Spleen (tissue), 11 donors: Measurements from ENCODE around the gene TTLL5. TPM values are rescaled to one million over a fixed set of nuclear protein-coding genes. Genes with fewer than 3 reads are reported as not detected.

ENCODE experiments used
- DNase-seq: peaks from one replicate; pipeline ENCODE4 v3.0.0-alpha.2; 2020
- H3K27ac ChIP-seq, 8 donors: fragments of 200-600 bp; sonication (generic) in 7 of 8; 1 replicate in 4 of 8; 2 replicates in 4 of 8; pipeline versions ENCODE4 v1.5.0 to v1.8.0; 2016 to 2021; ENCODE audit warnings: inconsistent platforms in 4 of 8, mild to moderate bottlenecking in 4 of 8, moderate library complexity in 1 of 8
- H3K27me3 ChIP-seq, 7 donors: fragments of 200-600 bp; sonication (generic) in 6 of 7; replicated peaks in 1 of 7; 1 replicate in 4 of 7; 2 replicates in 3 of 7; pipeline versions ENCODE4 v1.5.0 to v1.8.0; 2016 to 2021; ENCODE audit warnings: inconsistent platforms in 3 of 7, mild to moderate bottlenecking in 1 of 7
- H3K36me3 ChIP-seq, 6 donors: fragments of 200-600 bp; sonication (generic) in 5 of 6; 1 replicate in 4 of 6; 2 replicates in 2 of 6; pipeline versions ENCODE4 v1.5.0 to v1.8.0; 2016 to 2021; ENCODE audit warnings: inconsistent platforms in 2 of 6
- H3K4me1 ChIP-seq, 6 donors: fragments of 200-600 bp; sonication (generic) in 5 of 6; 1 replicate in 3 of 6; 2 replicates in 3 of 6; pipeline versions ENCODE4 v1.5.0 to v1.8.0; 2016 to 2021; ENCODE audit warnings: inconsistent platforms in 3 of 6
- H3K4me3 ChIP-seq, 8 donors: fragments of 200-600 bp; sonication (generic) in 7 of 8; 1 replicate in 4 of 8; 2 replicates in 4 of 8; pipeline versions ENCODE4 v1.5.0 to v1.8.0; 2016 to 2021; ENCODE audit warnings: inconsistent platforms in 4 of 8, mild to moderate bottlenecking in 4 of 8, moderate library complexity in 2 of 8
- H3K9me3 ChIP-seq, 8 donors: fragments of 200-600 bp; sonication (generic) in 7 of 8; 1 replicate in 4 of 8; 2 replicates in 4 of 8; pipeline versions ENCODE4 v1.5.0 to v1.8.0; 2016 to 2021; ENCODE audit warnings: inconsistent platforms in 4 of 8
- POLR2A ChIP-seq, 3 donors: fragments of 450-650 bp; IDR thresholded peaks; one replicate each; pipeline ENCODE4 v1.5.1; 2017; ENCODE audit warnings: antibody characterized with exemption in 3 of 3, mild to moderate bottlenecking in 1 of 3
- POLR2AphosphoS5 ChIP-seq, 3 donors: sonication (generic); formaldehyde crosslinking; IDR thresholded peaks; one replicate each; pipeline ENCODE4 v1.5.1; 2017; ENCODE audit warnings: antibody characterized with exemption in 3 of 3
- WGBS, 5 donors: extraction: QIAGEN DNeasy Blood & Tissue Kit in 3 of 5; methylation state at CpG; one replicate each; pipeline versions ENCODE4 v1.1.5 to v1.1.7; 2013 to 2018; 5-methylcytosine and 5-hydroxymethylcytosine counted together
- intact Hi-C: fragments of 100-400 bp; cut with DNase I; formaldehyde crosslinking; loops from one replicate; pipeline ENCODE4 v1.15.0; 2023; ENCODE audit warnings: low total_unique reads
- polyA plus RNA-seq, 3 donors: library from polyadenylated mRNA; stranded (reverse); fragments of 200-250 nt; gene quantifications; one replicate each; pipeline ENCODE4 v1.2.1, GENCODE V29; 2013
- total RNA-seq, 7 donors: library from RNA; depleted of rRNA in 3 of 7; stranded (reverse); fragments of >200 nt in 3 of 7; fragmentation: NEBNext Ultra II Directional in 4 of 7; extraction: Animal tissue kit (Norgen Biotek cat#: 25700) in 4 of 7; gene quantifications; one replicate each; pipeline versions ENCODE4 v1.1.0 to v1.2.1, GENCODE V29; 2016 to 2021
- TF ChIP-seq, protein P1 (sequence below), 11 experiments: fragments of 200-600 bp in 7 of 11; fragments of 450-650 bp in 4 of 11; sonication (generic) in 4 of 11; IDR thresholded peaks in 8 of 11; conservative IDR thresholded peaks in 3 of 11; 1 replicate in 7 of 11; 2 replicates in 4 of 11; pipeline versions ENCODE4 v1.4.0 to v1.8.0; 2016 to 2021; ENCODE audit warnings: antibody characterized with exemption in 11 of 11, inconsistent platforms in 4 of 11, mild to moderate bottlenecking in 1 of 11
- donor health status: healthy with polysubstance abuse.
- donor health status: DM: no; HTN: no; CAD: no; lungs with moderate emphysema.
- donor health status: DM: no; HTN: no; CAD: no.
- donor health status: Bipolar disorder and iron deficiency.
- donor health status: healthy.
- donor health status: DM: no; HTN: no; CAD: no.
- donor health status: DM: yes; HTN: yes; CAD: no.

The TTLL5 gene
- total and polyA plus RNA-seq, 10 donors = 4.5 to 44.1 (median 31.6) TPM

- Histone ChIP-seq H3K36me3 (peaks cover 0 to 35% (median 10%) of the 10 kb centered on the region in 6 donors), H3K27me3 (no peaks in the 10 kb centered on the region), H3K4me3 (no peak overlapping the region), H3K9me3 (no peaks in the 10 kb centered on the region), H3K27ac (peak overlapping the region in 7 of 8 donors; percentile 14 to 80 (median 43)), H3K4me1 (peaks cover 0 to 19% (median 3%) of the 10 kb centered on the region in 6 donors)
- 49 to 81% (median 69%) methylated on average over 6 of the region's 6 CpGs for WGBS, 5 donors
- DNase-seq = no peak
- intact Hi-C loops = no loop called here
- TF ChIP-seq POLR2A (IDR thresholded peaks at IDR 0.05) (no peak), POLR2AphosphoS5 (IDR thresholded peaks at IDR 0.05) (no peak)
- TF ChIP-seq, protein P1, sequence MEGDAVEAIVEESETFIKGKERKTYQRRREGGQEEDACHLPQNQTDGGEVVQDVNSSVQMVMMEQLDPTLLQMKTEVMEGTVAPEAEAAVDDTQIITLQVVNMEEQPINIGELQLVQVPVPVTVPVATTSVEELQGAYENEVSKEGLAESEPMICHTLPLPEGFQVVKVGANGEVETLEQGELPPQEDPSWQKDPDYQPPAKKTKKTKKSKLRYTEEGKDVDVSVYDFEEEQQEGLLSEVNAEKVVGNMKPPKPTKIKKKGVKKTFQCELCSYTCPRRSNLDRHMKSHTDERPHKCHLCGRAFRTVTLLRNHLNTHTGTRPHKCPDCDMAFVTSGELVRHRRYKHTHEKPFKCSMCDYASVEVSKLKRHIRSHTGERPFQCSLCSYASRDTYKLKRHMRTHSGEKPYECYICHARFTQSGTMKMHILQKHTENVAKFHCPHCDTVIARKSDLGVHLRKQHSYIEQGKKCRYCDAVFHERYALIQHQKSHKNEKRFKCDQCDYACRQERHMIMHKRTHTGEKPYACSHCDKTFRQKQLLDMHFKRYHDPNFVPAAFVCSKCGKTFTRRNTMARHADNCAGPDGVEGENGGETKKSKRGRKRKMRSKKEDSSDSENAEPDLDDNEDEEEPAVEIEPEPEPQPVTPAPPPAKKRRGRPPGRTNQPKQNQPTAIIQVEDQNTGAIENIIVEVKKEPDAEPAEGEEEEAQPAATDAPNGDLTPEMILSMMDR (IDR thresholded peaks at IDR 0.05 in 8 of 11, conservative IDR thresholded peaks at IDR 0.05 in 3 of 11) = no peak
These were observed 299.2 kb downstream of the TTLL5 start for GRCh38 chr14:75960231-75960630.

- no peak for DNase-seq
- WGBS, 5 donors = 67 to 78% (median 75%) methylated on average over 3 of the region's 3 CpGs
- TF ChIP-seq POLR2AphosphoS5 (IDR thresholded peaks at IDR 0.05) (no peak), POLR2A (IDR thresholded peaks at IDR 0.05) (no peak)
- TF ChIP-seq, protein P1 (IDR thresholded peaks at IDR 0.05 in 8 of 11, conservative IDR thresholded peaks at IDR 0.05 in 3 of 11) = no peak
- Histone ChIP-seq H3K9me3 (no peaks in the 10 kb centered on the region), H3K36me3 (peaks cover 0 to 34% (median 11%) of the 10 kb centered on the region in 6 donors), H3K4me1 (peaks cover 0 to 23% (median 3%) of the 10 kb centered on the region in 6 donors), H3K27me3 (no peaks in the 10 kb centered on the region), H3K4me3 (no peak overlapping the region), H3K27ac (peak overlapping the region in 2 of 8 donors; percentile 59 to 80)
- intact Hi-C loops = no loop called here
These were observed 300.6 kb downstream of the TTLL5 start for GRCh38 chr14:75961662-75962061.

- H3K27ac ChIP-seq = no peak overlapping the region
- 92 to 97% (median 95%) methylated on average over 3 of the region's 3 CpGs for WGBS, 5 donors
- peaks cover 0 to 58% (median 21%) of the 10 kb centered on the region in 6 donors for H3K36me3 ChIP-seq
- intact Hi-C loops = no loop called here
- no peaks in the 10 kb centered on the region for H3K9me3 ChIP-seq
- peaks cover 0 to 4% (median 0%) of the 10 kb centered on the region in 6 donors for H3K4me1 ChIP-seq
- no peak for DNase-seq
- no peak overlapping the region for H3K4me3 ChIP-seq
- TF ChIP-seq, protein P1 (IDR thresholded peaks at IDR 0.05 in 8 of 11, conservative IDR thresholded peaks at IDR 0.05 in 3 of 11) = no peak
- TF ChIP-seq POLR2A (IDR thresholded peaks at IDR 0.05) (no peak), POLR2AphosphoS5 (IDR thresholded peaks at IDR 0.05) (no peak)
- no peaks in the 10 kb centered on the region for H3K27me3 ChIP-seq
These were observed 306.8 kb downstream of the TTLL5 start for GRCh38 chr14:75967866-75968265.

DNA sequence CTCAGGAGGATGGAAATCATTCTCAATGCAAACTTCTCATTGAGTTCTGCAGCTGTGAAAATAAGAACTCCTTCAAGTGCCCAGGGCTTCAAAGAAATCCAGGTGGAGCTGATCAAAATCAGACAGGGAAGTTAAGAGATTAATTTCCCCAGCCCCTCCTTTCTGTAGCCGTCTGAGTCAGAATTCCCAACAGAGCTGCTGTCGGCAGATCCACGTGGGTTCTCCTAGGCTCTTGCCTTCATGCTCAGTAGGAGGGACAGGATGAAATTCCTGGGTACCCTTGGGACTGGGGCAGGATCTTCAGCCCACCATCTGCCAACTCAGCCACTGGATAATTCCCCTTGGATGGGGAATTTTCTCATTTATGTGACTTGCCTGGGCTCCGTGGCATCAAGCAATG, 307.4 kb downstream of the TTLL5 start:
- Histone ChIP-seq H3K4me1 (peaks cover 0 to 4% (median 0%) of the 10 kb centered on the region in 6 donors), H3K9me3 (no peaks in the 10 kb centered on the region), H3K27me3 (no peaks in the 10 kb centered on the region), H3K36me3 (peaks cover 0 to 52% (median 16%) of the 10 kb centered on the region in 6 donors), H3K27ac (no peak overlapping the region), H3K4me3 (no peak overlapping the region)
- DNase-seq = no peak
- intact Hi-C loops = no loop called here
- TF ChIP-seq, protein P1 (IDR thresholded peaks at IDR 0.05 in 8 of 11, conservative IDR thresholded peaks at IDR 0.05 in 3 of 11) = no peak
- TF ChIP-seq POLR2A (IDR thresholded peaks at IDR 0.05) (no peak), POLR2AphosphoS5 (IDR thresholded peaks at IDR 0.05) (no peak)
- 81 to 92% (median 84%) methylated on average over 4 of the region's 4 CpGs for WGBS, 5 donors
